Effector memory CD4-positive, alpha-beta T cell (primary cell): Measurements from ENCODE around the gene AK2.
"Not testable (repeated sequence)": the region's sequence is repeated elsewhere in the genome, so short reads cannot be mapped to it uniquely, and the experiment has no call there.

Source experiments
- DNase-seq, 3 donors: peaks; one replicate each; pipeline ENCODE4 v3.0.0-alpha.2; 2020
- H3K27ac ChIP-seq: 2 replicates; pipeline ENCODE4 v1.7.0; 2013; ENCODE audit warnings: mild to moderate bottlenecking, low read length, moderate library complexity; ENCODE audit not compliant: insufficient read depth, poor library complexity, severe bottlenecking
- H3K27me3 ChIP-seq: replicated peaks from 2 replicates; pipeline ENCODE4 v1.7.0; 2013; ENCODE audit warnings: mild to moderate bottlenecking, low read length; ENCODE audit not compliant: insufficient read depth, control insufficient read depth, poor library complexity, severe bottlenecking
- H3K36me3 ChIP-seq: 2 replicates; pipeline ENCODE4 v1.7.0; 2013; ENCODE audit warnings: mild to moderate bottlenecking, low read length, moderate library complexity; ENCODE audit not compliant: control insufficient read depth, insufficient read depth
- H3K4me1 ChIP-seq: 2 replicates; pipeline ENCODE4 v1.7.0; 2013; ENCODE audit warnings: low read length, mild to moderate bottlenecking; ENCODE audit not compliant: control insufficient read depth, insufficient read depth, poor library complexity, severe bottlenecking
- H3K4me3 ChIP-seq: 2 replicates; pipeline ENCODE4 v1.7.0; 2013; ENCODE audit warnings: low read length, low read depth, mild to moderate bottlenecking; ENCODE audit not compliant: insufficient read depth, poor library complexity, severe bottlenecking
- H3K9me3 ChIP-seq: 2 replicates; pipeline ENCODE4 v1.7.0; 2013; ENCODE audit warnings: mild to moderate bottlenecking, low read length, moderate library complexity; ENCODE audit not compliant: control insufficient read depth

AK2 gene

GRCh38 chr1:32980080-32980479, 56.6 kb downstream of the AK2 start:
- H3K27me3 ChIP-seq: no peaks in the 10 kb centered on the region
- H3K4me1 ChIP-seq: peaks cover 29% of the 10 kb centered on the region
- no peaks in the 10 kb centered on the region for H3K9me3 ChIP-seq
- peak overlapping the region; percentile 81 for H3K27ac ChIP-seq
- no peak for DNase-seq
- no peaks in the 10 kb centered on the region for H3K36me3 ChIP-seq
- H3K4me3 ChIP-seq: no peak overlapping the region

GRCh38 chr1:32978854-32979253, 57.8 kb downstream of the AK2 start:
- peaks cover 16% of the 10 kb centered on the region for H3K4me1 ChIP-seq
- no peaks in the 10 kb centered on the region for H3K27me3 ChIP-seq
- H3K27ac ChIP-seq: no peak overlapping the region
- no peaks in the 10 kb centered on the region for H3K36me3 ChIP-seq
- no peaks in the 10 kb centered on the region for H3K9me3 ChIP-seq
- DNase-seq: no peak
- no peak overlapping the region for H3K4me3 ChIP-seq

- Histone ChIP-seq H3K9me3 (no peaks in the 10 kb centered on the region), H3K27me3 (peaks cover 6% of the 10 kb centered on the region), H3K36me3 (no peaks in the 10 kb centered on the region), H3K4me1 (peaks cover 19% of the 10 kb centered on the region), H3K4me3 (no peak overlapping the region), H3K27ac (no peak overlapping the region)
- DNase-seq: no peak
Measured at GRCh38 chr1:32977546-32978087, 59.1 kb downstream of the AK2 start.

GRCh38 chr1:32975055-32975454, 61.6 kb downstream of the AK2 start:
- not testable (repeated sequence) for H3K9me3 ChIP-seq, H3K36me3 ChIP-seq, H3K4me3 ChIP-seq, H3K27ac ChIP-seq, H3K4me1 ChIP-seq, DNase-seq
- peaks cover 12% of the 10 kb centered on the region for H3K27me3 ChIP-seq

- not testable (repeated sequence) for H3K4me1 ChIP-seq, H3K36me3 ChIP-seq, DNase-seq, H3K27ac ChIP-seq, H3K4me3 ChIP-seq, H3K9me3 ChIP-seq
- peaks cover 12% of the 10 kb centered on the region for H3K27me3 ChIP-seq
Measured at GRCh38 chr1:32973458-32973857, 63.2 kb downstream of the AK2 start.

GRCh38 chr1:32972814-32973428, 63.8 kb downstream of the AK2 start:
- Histone ChIP-seq H3K27ac (no peak overlapping the region), H3K4me3 (peak overlapping the region; percentile 45), H3K9me3 (no peaks in the 10 kb centered on the region), H3K27me3 (peaks cover 12% of the 10 kb centered on the region), H3K36me3 (no peaks in the 10 kb centered on the region), H3K4me1 (peaks cover 7% of the 10 kb centered on the region)
- no peak for DNase-seq

- Histone ChIP-seq H3K9me3 (no peaks in the 10 kb centered on the region), H3K36me3 (no peaks in the 10 kb centered on the region), H3K4me1 (peaks cover 7% of the 10 kb centered on the region), H3K4me3 (no peak overlapping the region), H3K27ac (no peak overlapping the region), H3K27me3 (peaks cover 12% of the 10 kb centered on the region)
- DNase-seq: no peak
Measured at GRCh38 chr1:32971576-32971975, 65.1 kb downstream of the AK2 start.

- DNase-seq: no peak
- Histone ChIP-seq H3K4me1 (peaks cover 7% of the 10 kb centered on the region), H3K36me3 (no peaks in the 10 kb centered on the region), H3K9me3 (no peaks in the 10 kb centered on the region), H3K27ac (no peak overlapping the region), H3K4me3 (no peak overlapping the region), H3K27me3 (peaks cover 12% of the 10 kb centered on the region)
Measured at GRCh38 chr1:32971156-32971555, 65.5 kb downstream of the AK2 start.

GRCh38 chr1:32969566-32969965, 67.1 kb downstream of the AK2 start:
- DNase-seq: no peak
- H3K27ac ChIP-seq: no peak overlapping the region
- H3K4me1 ChIP-seq: peaks cover 7% of the 10 kb centered on the region
- H3K27me3 ChIP-seq: peaks cover 12% of the 10 kb centered on the region
- no peaks in the 10 kb centered on the region for H3K36me3 ChIP-seq
- no peak overlapping the region for H3K4me3 ChIP-seq
- H3K9me3 ChIP-seq: no peaks in the 10 kb centered on the region

GRCh38 chr1:32967888-32968568, 68.7 kb downstream of the AK2 start:
- H3K4me1 ChIP-seq: peaks cover 5% of the 10 kb centered on the region
- no peaks in the 10 kb centered on the region for H3K36me3 ChIP-seq
- DNase-seq: no peak
- H3K27ac ChIP-seq: no peak overlapping the region
- no peak overlapping the region for H3K4me3 ChIP-seq
- no peaks in the 10 kb centered on the region for H3K9me3 ChIP-seq
- peaks cover 10% of the 10 kb centered on the region for H3K27me3 ChIP-seq
